Panc1 (cell line): ENCODE measurements around the gene KRT72. TPM values are rescaled to one million over a fixed set of nuclear protein-coding genes. Genes with fewer than 3 reads are reported as not detected.

Experiments used
- ATAC-seq: fragments of 200-7000 bp; cut with Tn5 transposase; 2 replicates; pipeline ENCODE4 v1.9.1; 2020; ENCODE audit warnings: mild to moderate bottlenecking, moderate library complexity
- BruUV-seq: library from RNA; stranded (reverse); fragments of 400-500 nt; replicated peaks from 2 replicates; lab custom pipeline; 2021; lab: Mats Ljungman, UMichigan
- CTCF ChIA-PET: fragments of 300-600 bp; sonication (Branson Sonifier 250); formaldehyde crosslinking; loops from one replicate; lab custom pipeline; 2022; ENCODE audit warnings: antibody characterized with exemption; lab: Charles Lee
- POLR2A ChIA-PET: fragments of 300-600 bp; sonication (Branson Sonifier 250); formaldehyde crosslinking; loops from one replicate; lab custom pipeline; 2022; ENCODE audit warnings: antibody characterized with exemption; lab: Charles Lee
- DNase-seq: peaks from one replicate; pipeline ENCODE4 v3.0.0-alpha.2; 2010; ENCODE audit warnings: low read depth, low spot score
- H3K27ac ChIP-seq: 2 replicates; pipeline ENCODE4 v1.5.1; 2011; ENCODE audit warnings: mild to moderate bottlenecking, low read length, inconsistent platforms
- H3K27me3 ChIP-seq: fragments of 200-500 bp; sonication (Bioruptor generic); 2 replicates; pipeline ENCODE4 v1.6.0; 2014; ENCODE audit warnings: low read length, inconsistent platforms; ENCODE audit not compliant: control insufficient read depth, insufficient read depth
- H3K36me3 ChIP-seq: fragments of 200-500 bp; sonication (Bioruptor generic); 2 replicates; pipeline ENCODE4 v1.5.1; 2014; ENCODE audit warnings: inconsistent platforms, mild to moderate bottlenecking, low read length, moderate library complexity; ENCODE audit not compliant: control insufficient read depth, insufficient read depth
- H3K4me1 ChIP-seq: 2 replicates; pipeline ENCODE4 v1.5.1; 2011; ENCODE audit warnings: inconsistent platforms, mild to moderate bottlenecking, low read length, moderate library complexity; ENCODE audit not compliant: control insufficient read depth, insufficient read depth
- H3K4me3 ChIP-seq, 2 experiments: 2 replicates each; pipeline ENCODE4 v1.5.1; 2011 to 2012; ENCODE audit warnings: low read depth in 2 of 2, low read length in 2 of 2, mild to moderate bottlenecking in 2 of 2, inconsistent platforms in 1 of 2, moderate library complexity in 1 of 2
- H3K9me3 ChIP-seq: fragments of 200-500 bp; sonication (Bioruptor generic); 2 replicates; pipeline ENCODE4 v1.5.1; 2014; ENCODE audit warnings: low read depth, mild to moderate bottlenecking, inconsistent platforms, low read length, moderate library complexity; ENCODE audit not compliant: control insufficient read depth, insufficient read depth
- CTCF ChIP-seq: fragments of 450-650 bp; IDR thresholded peaks from 2 replicates; pipeline ENCODE4 v1.5.1; 2017; ENCODE audit warnings: mild to moderate bottlenecking
- POLR2AphosphoS5 ChIP-seq: IDR thresholded peaks from 2 replicates; pipeline ENCODE4 v1.6.1; 2012; ENCODE audit warnings: mild to moderate bottlenecking, low read depth, low read length, moderate library complexity
- REST ChIP-seq, 2 experiments: IDR thresholded peaks; 2 replicates each; pipeline ENCODE4 v1.6.1; 2011 to 2012; ENCODE audit warnings: low read depth in 2 of 2, control low read depth in 1 of 2, low read length in 1 of 2, mild to moderate bottlenecking in 1 of 2, moderate library complexity in 1 of 2; ENCODE audit not compliant: insufficient read depth in 1 of 2
- SIN3A ChIP-seq: IDR thresholded peaks from 2 replicates; pipeline ENCODE4 v1.6.1; 2012; ENCODE audit warnings: low read depth, mild to moderate bottlenecking, low read length, moderate library complexity, borderline replicate concordance; ENCODE audit not compliant: insufficient read depth
- TCF7L2 ChIP-seq: IDR thresholded peaks from 2 replicates; pipeline ENCODE4 v1.6.1; 2011; ENCODE audit warnings: mild to moderate bottlenecking, low read depth, low read length, inconsistent platforms
- in situ Hi-C: cut with HindIII; loops from 2 replicates; pipeline ENCODE4 v1.10.0; 2016; ENCODE audit warnings: low sequenced_read_pairs, low pct_unique_long_range_greater_than_20kb
- intact Hi-C: fragments of 100-400 bp; cut with micrococcal nuclease; formaldehyde crosslinking; loops from one replicate; pipeline ENCODE4 v1.10.0; 2022; ENCODE audit not compliant: unreplicated experiment
- total RNA-seq: library from RNA; stranded (reverse); gene quantifications from one replicate; pipeline ENCODE4 v1.2.1, GENCODE V29; 2021; ENCODE audit not compliant: unreplicated experiment

KRT72 gene
- total RNA-seq, 1 experiment from 2014 or later: not detected

GRCh38 chr12:52555577-52555976 lies 45.7 kb downstream of the KRT72 start:
- BruUV-seq: no TSS peak
- no peak for TF ChIP-seq REST (IDR thresholded peaks at IDR 0.05; ENCODE audit: insufficient read depth in 1 of 2, low read depth in 2 of 2, low read length in 1 of 2)
- TF ChIP-seq SIN3A: no peak
- TF ChIP-seq POLR2AphosphoS5: no peak
- no peak for TF ChIP-seq TCF7L2
- TF ChIP-seq CTCF: no peak
- POLR2A ChIA-PET: no interaction called here
- Histone ChIP-seq H3K27ac (no peak overlapping the region), H3K4me1 (no peaks in the 10 kb centered on the region), H3K4me3 (no peak overlapping the region), H3K27me3 (peaks cover 13% of the 10 kb centered on the region), H3K36me3 (no peaks in the 10 kb centered on the region), H3K9me3 (no peaks in the 10 kb centered on the region)
- DNase-seq (no peak), ATAC-seq (no peak)
- in situ Hi-C loops: no loop called here
- intact Hi-C loops: no loop called here
- CTCF ChIA-PET: no interaction called here

- Histone ChIP-seq H3K27me3 (peaks cover 10% of the 10 kb centered on the region), H3K27ac (no peak within 1 kb of the TSS), H3K9me3 (no peaks in the 10 kb centered on the region), H3K36me3 (no peaks in the 10 kb centered on the region), H3K4me3 (no peak within 1 kb of the TSS), H3K4me1 (no peaks in the 10 kb centered on the region)
- TF ChIP-seq REST (IDR thresholded peaks at IDR 0.05; ENCODE audit: insufficient read depth in 1 of 2, low read depth in 2 of 2, low read length in 1 of 2) (no peak), SIN3A (no peak), CTCF (no peak), POLR2AphosphoS5 (no peak), TCF7L2 (no peak)
- intact Hi-C loops (no loop called here), in situ Hi-C loops (no loop called here)
- ChIA-PET CTCF (no interaction called here), POLR2A (no interaction called here)
- DNase-seq: no peak
- no TSS peak for BruUV-seq
- ATAC-seq: no peak
These were observed 48.5 kb downstream of the KRT72 start, which contains the start of gene KRT71 for GRCh38 chr12:52552681-52553195. Gene KRT71, minus strand, starts transcription at chr12:52553145. Its CDS starts 68 bp downstream, at chr12:52553077.
